CD8-positive, alpha-beta memory T cell (primary cell): ENCODE measurements around the gene CCDC51. TPM values are rescaled to one million over a fixed set of nuclear protein-coding genes. Genes with fewer than 3 reads are reported as not detected.
"Not testable (repeated sequence)": the region's sequence is repeated elsewhere in the genome, so short reads cannot be mapped to it uniquely, and the experiment has no call there.

Experiments used
- CTCF ChIA-PET: fragments of 350-600 bp; sonication (Branson Sonifier 250); formaldehyde crosslinking; loops from one replicate; lab custom pipeline; 2021; ENCODE audit warnings: antibody characterized with exemption; lab: Charles Lee
- POLR2A ChIA-PET: fragments of 350-600 bp; sonication (Branson Sonifier 250); formaldehyde crosslinking; loops from one replicate; lab custom pipeline; 2021; ENCODE audit warnings: antibody characterized with exemption; lab: Charles Lee
- DNase-seq, 5 donors: peaks; one replicate each; pipeline versions ENCODE4 v3.0.0 to v3.0.0-alpha.2; 2020 to 2022; ENCODE audit warnings: mixed read lengths in 1 of 5
- H3K27ac ChIP-seq: one replicate; pipeline ENCODE4 v1.7.0; 2013; ENCODE audit warnings: low read depth, mild to moderate bottlenecking, low read length, moderate library complexity
- H3K27me3 ChIP-seq: 2 replicates; pipeline ENCODE4 v1.7.0; 2013; ENCODE audit warnings: low read length, mild to moderate bottlenecking; ENCODE audit not compliant: insufficient read depth, poor library complexity, severe bottlenecking
- H3K36me3 ChIP-seq: 2 replicates; pipeline ENCODE4 v1.7.0; 2013; ENCODE audit warnings: mild to moderate bottlenecking, low read length, moderate library complexity; ENCODE audit not compliant: insufficient read depth
- H3K4me1 ChIP-seq: 2 replicates; pipeline ENCODE4 v1.7.0; 2013; ENCODE audit warnings: mild to moderate bottlenecking, low read length, moderate library complexity; ENCODE audit not compliant: insufficient read depth
- H3K4me3 ChIP-seq: 2 replicates; pipeline ENCODE4 v1.7.0; 2013; ENCODE audit warnings: mild to moderate bottlenecking, low read length
- H3K9me3 ChIP-seq: 2 replicates; pipeline ENCODE4 v1.7.0; 2013; ENCODE audit warnings: mild to moderate bottlenecking, low read length
- H3K27ac Mint-ChIP-seq, 8 donors: one replicate each; pipeline ENCODE4 v1.8.0; 2020 to 2021; ENCODE audit warnings: mixed read lengths in 8 of 8, mild to moderate bottlenecking in 6 of 8, inconsistent platforms in 3 of 8, moderate library complexity in 3 of 8
- H3K27me3 Mint-ChIP-seq, 2 donors: one replicate each; pipeline ENCODE4 v1.8.0; 2020 to 2021; ENCODE audit warnings: mixed read lengths in 2 of 2, mild to moderate bottlenecking in 1 of 2, moderate library complexity in 1 of 2
- H3K36me3 Mint-ChIP-seq, 3 donors: one replicate each; pipeline ENCODE4 v1.8.0; 2020 to 2021; ENCODE audit warnings: mixed read lengths in 3 of 3, inconsistent platforms in 1 of 3, mild to moderate bottlenecking in 1 of 3
- H3K4me1 Mint-ChIP-seq, 3 donors: one replicate each; pipeline ENCODE4 v1.8.0; 2020 to 2021; ENCODE audit warnings: mixed read lengths in 3 of 3, inconsistent platforms in 1 of 3, mild to moderate bottlenecking in 1 of 3
- H3K4me3 Mint-ChIP-seq, 7 donors: one replicate each; pipeline ENCODE4 v1.8.0; 2020 to 2021; ENCODE audit warnings: mixed read lengths in 7 of 7, mild to moderate bottlenecking in 6 of 7, moderate library complexity in 4 of 7, inconsistent platforms in 2 of 7
- H3K9me3 Mint-ChIP-seq, 5 donors: one replicate each; pipeline ENCODE4 v1.8.0; 2020 to 2022; ENCODE audit warnings: mixed read lengths in 5 of 5, mild to moderate bottlenecking in 3 of 5, moderate library complexity in 2 of 5, inconsistent platforms in 1 of 5
- polyA plus RNA-seq: library from polyadenylated mRNA; unstranded; fragments of 300-500 nt; fragmentation: Illumina TruSeq; gene quantifications from one replicate; pipeline ENCODE4 v1.2.3, GENCODE V29; 2021
- total RNA-seq, 2 experiments: library from RNA; stranded (reverse); gene quantifications; one replicate each; pipeline ENCODE4 v1.2.3, GENCODE V29; 2021

The CCDC51 gene
- total and polyA plus RNA-seq, 3 experiments from 2014 or later = 11.3 to 26.0 (median 24.2) TPM

GRCh38 chr3:48402907-48403306 is 37.0 kb downstream of the CCDC51 start:
- H3K27ac Mint-ChIP-seq = peak overlapping the region in 1 of 8 donors; percentile 60

GRCh38 chr3:48402281-48402732 is 37.6 kb downstream of the CCDC51 start:
- no peak for DNase-seq
- Mint-ChIP-seq H3K27me3 (peaks cover 4 to 13% of the 10 kb centered on the region in 2 donors), H3K27ac (no peak overlapping the region), H3K4me1 (no peaks in the 10 kb centered on the region), H3K36me3 (no peaks in the 10 kb centered on the region), H3K4me3 (no peak overlapping the region), H3K9me3 (no peaks in the 10 kb centered on the region)
- Histone ChIP-seq H3K36me3 (no peaks in the 10 kb centered on the region), H3K27me3 (no peaks in the 10 kb centered on the region), H3K9me3 (no peaks in the 10 kb centered on the region), H3K27ac (no peak overlapping the region), H3K4me3 (no peak overlapping the region), H3K4me1 (no peaks in the 10 kb centered on the region)
- ChIA-PET CTCF (interaction anchor here (1.4 to 8.0 kb wide), 6 partner anchors 33 to 155 kb away, joined by 5 to 176 read pairs (median 58); partner anchors contain the start of genes CCDC51, PFKFB4, SHISA5 and TMA7), POLR2A (no interaction called here)

More at GRCh38 chr3:48402907-48403306, 37.0 kb downstream of the CCDC51 start:
- Mint-ChIP-seq H3K36me3 (no peaks in the 10 kb centered on the region), H3K4me3 (no peak overlapping the region), H3K27me3 (peaks cover 4 to 9% of the 10 kb centered on the region in 2 donors), H3K4me1 (no peaks in the 10 kb centered on the region), H3K9me3 (no peaks in the 10 kb centered on the region)
- DNase-seq = no peak
- CTCF ChIA-PET = interaction anchor here (1.5 to 8.0 kb wide), 3 partner anchors 7 to 103 kb away, joined by 3 to 176 read pairs (median 71); partner anchors contain the start of gene SHISA5
- Histone ChIP-seq H3K4me1 (no peaks in the 10 kb centered on the region), H3K9me3 (no peaks in the 10 kb centered on the region), H3K36me3 (no peaks in the 10 kb centered on the region), H3K27ac (no peak overlapping the region), H3K4me3 (no peak overlapping the region), H3K27me3 (no peaks in the 10 kb centered on the region)
- POLR2A ChIA-PET = no interaction called here

- H3K36me3 ChIP-seq, H3K4me1 Mint-ChIP-seq, H3K9me3 ChIP-seq, DNase-seq, H3K4me3 ChIP-seq, H3K4me1 ChIP-seq, H3K27ac Mint-ChIP-seq, H3K9me3 Mint-ChIP-seq, H3K4me3 Mint-ChIP-seq, H3K27ac ChIP-seq, H3K27me3 ChIP-seq, H3K36me3 Mint-ChIP-seq: not testable (repeated sequence)
- ChIA-PET POLR2A (interaction anchor here (0.7 to 1.2 kb wide), 6 partner anchors 35 to 156 kb away, joined by 3 to 11 read pairs (median 4); partner anchors contain the start of genes ATRIP, CCDC51 and TMA7), CTCF (interaction anchor here (0.8 to 8.0 kb wide), 39 partner anchors 8 to 338 kb away, joined by 3 to 176 read pairs (median 5); partner anchors contain the start of genes ATRIP, CCDC51, PFKFB4 and PLXNB1)
- H3K27me3 Mint-ChIP-seq = peaks cover 6 to 13% of the 10 kb centered on the region in 2 donors
These were observed 38.5 kb downstream of the CCDC51 start for GRCh38 chr3:48401434-48401901.

GRCh38 chr3:48400824-48401433 is 39.0 kb downstream of the CCDC51 start:
- H3K36me3 Mint-ChIP-seq = no peaks in the 10 kb centered on the region
- H3K4me1 Mint-ChIP-seq = no peaks in the 10 kb centered on the region
- Histone ChIP-seq H3K4me1 (no peaks in the 10 kb centered on the region), H3K4me3 (no peak overlapping the region), H3K27me3 (no peaks in the 10 kb centered on the region), H3K36me3 (no peaks in the 10 kb centered on the region), H3K27ac (no peak overlapping the region), H3K9me3 (no peaks in the 10 kb centered on the region)
- peak; percentile 36 to 76 (median 64) for DNase-seq
- no peak overlapping the region for H3K4me3 Mint-ChIP-seq
- no peak overlapping the region for H3K27ac Mint-ChIP-seq
- H3K27me3 Mint-ChIP-seq = peaks cover 6 to 15% of the 10 kb centered on the region in 2 donors
- H3K9me3 Mint-ChIP-seq = no peaks in the 10 kb centered on the region
- POLR2A ChIA-PET = interaction anchor here (0.7 to 1.2 kb wide), 8 partner anchors 35 to 156 kb away, joined by 3 to 11 read pairs (median 4); partner anchors contain the start of genes ATRIP, CCDC51 and TMA7
- CTCF ChIA-PET = interaction anchor here (0.7 to 8.0 kb wide), 56 partner anchors 8 to 338 kb away, joined by 3 to 176 read pairs (median 5); partner anchors contain the start of genes ATRIP, CCDC51, PFKFB4 and PLXNB1

GRCh38 chr3:48399387-48400172 is 40.3 kb downstream of the CCDC51 start:
- Histone ChIP-seq H3K27me3 (no peaks in the 10 kb centered on the region), H3K4me3 (no peak overlapping the region), H3K36me3 (no peaks in the 10 kb centered on the region), H3K4me1 (no peaks in the 10 kb centered on the region), H3K9me3 (no peaks in the 10 kb centered on the region), H3K27ac (no peak overlapping the region)
- ChIA-PET CTCF (interaction anchor here (1.5 to 8.0 kb wide), 15 partner anchors 12 to 211 kb away, joined by 3 to 176 read pairs (median 10); partner anchors contain the start of genes ATRIP, PFKFB4, SHISA5 and UQCRC1), POLR2A (no interaction called here)
- Mint-ChIP-seq H3K27me3 (peaks cover 6 to 27% of the 10 kb centered on the region in 2 donors), H3K27ac (no peak overlapping the region), H3K36me3 (no peaks in the 10 kb centered on the region), H3K4me3 (no peak overlapping the region), H3K4me1 (no peaks in the 10 kb centered on the region), H3K9me3 (no peaks in the 10 kb centered on the region)
- no peak for DNase-seq

GRCh38 chr3:48398701-48399386 is 41.1 kb downstream of the CCDC51 start:
- H3K4me3 ChIP-seq = no peak overlapping the region
- Mint-ChIP-seq H3K27me3 (peaks cover 6 to 32% of the 10 kb centered on the region in 2 donors), H3K4me1 (no peaks in the 10 kb centered on the region), H3K9me3 (no peaks in the 10 kb centered on the region), H3K27ac (no peak overlapping the region), H3K36me3 (no peaks in the 10 kb centered on the region), H3K4me3 (no peak overlapping the region)
- no peak overlapping the region for H3K27ac ChIP-seq
- no peaks in the 10 kb centered on the region for H3K27me3 ChIP-seq
- POLR2A ChIA-PET = no interaction called here
- no peak for DNase-seq
- H3K4me1 ChIP-seq = no peaks in the 10 kb centered on the region
- CTCF ChIA-PET = interaction anchor here (1.0 to 8.0 kb wide), 5 partner anchors 13 to 159 kb away, joined by 3 to 176 read pairs (median 71); partner anchors contain the start of genes PFKFB4 and SHISA5
- H3K36me3 ChIP-seq = no peaks in the 10 kb centered on the region
- no peaks in the 10 kb centered on the region for H3K9me3 ChIP-seq
